Fibroblast of lung (primary cell): Measurements from ENCODE around the gene RHBDD1. TPM values are rescaled to one million over a fixed set of nuclear protein-coding genes. Genes with fewer than 3 reads are reported as not detected.
"Not testable (repeated sequence)": the region's sequence is repeated elsewhere in the genome, so short reads cannot be mapped to it uniquely, and the experiment has no call there.

Experiments
- DNase-seq, 2 donors: peaks; one replicate each; pipeline versions ENCODE4 v3.0.0 to v3.0.0-alpha.2; 2010; ENCODE audit warnings: low read depth in 2 of 2
- H2AFZ ChIP-seq: 2 replicates; pipeline ENCODE4 v1.5.1; 2012; ENCODE audit warnings: low read length, control low read depth, inconsistent platforms
- H3K27ac ChIP-seq: 2 replicates; pipeline ENCODE4 v1.5.1; 2011; ENCODE audit warnings: low read length, control low read depth; ENCODE audit not compliant: insufficient read depth
- H3K27me3 ChIP-seq: 2 replicates; pipeline ENCODE4 v1.5.1; 2011; ENCODE audit warnings: mild to moderate bottlenecking, low read length; ENCODE audit not compliant: control insufficient read depth, insufficient read depth
- H3K36me3 ChIP-seq: 2 replicates; pipeline ENCODE4 v1.5.1; 2011; ENCODE audit warnings: low read length; ENCODE audit not compliant: control insufficient read depth, insufficient read depth
- H3K4me1 ChIP-seq: 2 replicates; pipeline ENCODE4 v1.5.1; 2011; ENCODE audit warnings: low read length; ENCODE audit not compliant: control insufficient read depth, insufficient read depth; ENCODE audit errors: extremely low read depth
- H3K4me2 ChIP-seq: 2 replicates; pipeline ENCODE4 v1.5.1; 2011; ENCODE audit warnings: low read length, control low read depth; ENCODE audit not compliant: insufficient read depth; ENCODE audit errors: extremely low read depth
- H3K4me3 ChIP-seq, 4 experiments: fragments of 200-600 bp in 1 of 4; sonication (generic) in 1 of 4; replicated peaks in 1 of 4; 2 replicates each; pipeline ENCODE4 v1.5.1; 2011 to 2016; ENCODE audit warnings: low read length in 4 of 4, low read depth in 3 of 4, mild to moderate bottlenecking in 3 of 4, control low read depth in 2 of 4, inconsistent platforms in 1 of 4, mixed read lengths in 1 of 4; ENCODE audit not compliant: insufficient read depth in 1 of 4; ENCODE audit errors: control extremely low read depth in 1 of 4
- H3K79me2 ChIP-seq: 2 replicates; pipeline ENCODE4 v1.5.1; 2012; ENCODE audit warnings: mild to moderate bottlenecking, low read length, inconsistent platforms; ENCODE audit not compliant: control insufficient read depth, insufficient read depth
- H3K9ac ChIP-seq: 2 replicates; pipeline ENCODE4 v1.5.1; 2011; ENCODE audit warnings: mild to moderate bottlenecking, low read length, control low read depth; ENCODE audit not compliant: insufficient read depth
- H3K9me3 ChIP-seq: 2 replicates; pipeline ENCODE4 v1.5.1; 2012; ENCODE audit warnings: low read depth, low read length; ENCODE audit not compliant: control insufficient read depth, insufficient read depth
- H4K20me1 ChIP-seq: 2 replicates; pipeline ENCODE4 v1.5.1; 2011; ENCODE audit warnings: low read length; ENCODE audit not compliant: control insufficient read depth, insufficient read depth; ENCODE audit errors: extremely low read depth
- CTCF ChIP-seq, 2 donors: IDR thresholded peaks in 1 of 2; conservative IDR thresholded peaks in 1 of 2; 1 replicate in 1 of 2; 2 replicates in 1 of 2; pipeline ENCODE4 v1.5.1; 2011 to 2012; ENCODE audit warnings: low read length in 2 of 2, control low read depth in 1 of 2, inconsistent platforms in 1 of 2, low read depth in 1 of 2, mild to moderate bottlenecking in 1 of 2
- EZH2 ChIP-seq: IDR thresholded peaks from 2 replicates; pipeline ENCODE4 v1.5.1; 2012; ENCODE audit warnings: low read length, control low read depth, mild to moderate bottlenecking; ENCODE audit errors: missing control alignments
- polyA plus RNA-seq, 2 donors: library from polyadenylated mRNA; depleted of rRNA in 1 of 2; stranded (reverse) in 1 of 2; unstranded in 1 of 2; fragments of >200 nt; gene quantifications; 2 replicates each; pipeline ENCODE4 v1.2.1, GENCODE V29; 2011 to 2012; ENCODE audit warnings: missing spikeins in 1 of 2
- total RNA-seq: library from RNA; depleted of rRNA; stranded (reverse); fragments of >200 nt; gene quantifications from 2 replicates; pipeline ENCODE4 v1.2.1, GENCODE V29; 2014

Gene RHBDD1
- total and polyA plus RNA-seq, 2 donors (not counting 1 experiment from before 2014, with no cell fraction given): 31.5 to 85.4 TPM

- no peaks in the 10 kb centered on the region for H4K20me1 ChIP-seq
- H3K27ac ChIP-seq: no peak overlapping the region
- H3K36me3 ChIP-seq: peaks cover 1% of the 10 kb centered on the region
- no peaks in the 10 kb centered on the region for H3K27me3 ChIP-seq
- no peaks in the 10 kb centered on the region for H3K9me3 ChIP-seq
- no peak overlapping the region for H2AFZ ChIP-seq
- TF ChIP-seq EZH2 (no peak), CTCF (conservative IDR thresholded peaks at IDR 0.05 in 1 of 2, IDR thresholded peaks at IDR 0.05 in 1 of 2; ENCODE audit: low read depth in 1 of 2, low read length in 2 of 2) (no peak)
- peaks cover 12% of the 10 kb centered on the region for H3K79me2 ChIP-seq
- H3K9ac ChIP-seq: no peak overlapping the region
- no peak overlapping the region for H3K4me2 ChIP-seq
- no peak overlapping the region for H3K4me3 ChIP-seq
- no peak for DNase-seq
- H3K4me1 ChIP-seq: no peaks in the 10 kb centered on the region
These were observed 4.1 kb downstream of the RHBDD1 start for GRCh38 chr2:226839951-226840350.

- H3K27me3 ChIP-seq, H3K9me3 ChIP-seq, H3K27ac ChIP-seq, H3K36me3 ChIP-seq, H3K9ac ChIP-seq, DNase-seq, H3K79me2 ChIP-seq, H3K4me3 ChIP-seq, H2AFZ ChIP-seq, H3K4me1 ChIP-seq, H4K20me1 ChIP-seq, H3K4me2 ChIP-seq: not testable (repeated sequence)
These were observed 7.1 kb downstream of the RHBDD1 start for GRCh38 chr2:226843001-226843400.

GRCh38 chr2:226845386-226846116 lies 9.7 kb downstream of the RHBDD1 start:
- Histone ChIP-seq H3K79me2 (no peaks in the 10 kb centered on the region), H3K9ac (no peak overlapping the region), H3K4me3 (no peak overlapping the region), H3K27ac (no peak overlapping the region), H2AFZ (no peak overlapping the region), H3K9me3 (no peaks in the 10 kb centered on the region), H3K36me3 (no peaks in the 10 kb centered on the region), H3K4me1 (no peaks in the 10 kb centered on the region), H4K20me1 (no peaks in the 10 kb centered on the region), H3K27me3 (no peaks in the 10 kb centered on the region), H3K4me2 (no peak overlapping the region)
- TF ChIP-seq CTCF (conservative IDR thresholded peaks at IDR 0.05 in 1 of 2, IDR thresholded peaks at IDR 0.05 in 1 of 2; ENCODE audit: low read depth in 1 of 2, low read length in 2 of 2) (no peak), EZH2 (no peak)
- no peak for DNase-seq
